ENCODE measurements around the gene PSD2. TPM values are rescaled to one million over a fixed set of nuclear protein-coding genes. Genes with fewer than 3 reads are reported as not detected.

Gene PSD2
- total RNA-seq, 1 experiment from 2014 or later = not detected

DNA sequence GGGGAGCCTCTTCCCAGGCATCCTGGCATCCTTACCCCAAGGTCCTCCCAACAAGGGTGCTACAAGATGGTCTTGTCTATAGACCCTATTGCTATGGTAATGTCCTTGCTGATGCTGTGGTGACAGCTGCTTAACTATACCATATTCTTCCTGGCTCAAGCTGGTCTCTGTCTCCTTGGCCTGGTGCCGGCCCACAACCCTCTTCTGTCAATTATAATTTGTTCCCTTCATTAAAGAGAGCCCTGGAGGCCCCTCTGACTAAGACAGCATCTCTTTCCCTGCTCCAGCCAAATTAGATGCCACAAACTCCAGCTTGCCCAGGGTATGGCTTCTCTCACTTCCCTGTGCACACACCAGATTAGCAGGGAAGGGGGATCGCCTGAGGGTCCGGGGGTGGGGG, 86.7 kb downstream of the PSD2 start:
- ChIA-PET POLR2A (ENCODE audit: unreplicated experiment) (no interaction called here), CTCF (interaction anchor here (0.5 kb wide), 1 partner anchor 38 kb away, joined by 3 read pairs; no protein-coding TSS in a partner anchor)
- no peak for TF ChIP-seq EZH2 (IDR thresholded peaks at IDR 0.05; ENCODE audit: low read length, unreplicated experiment)
- TF ChIP-seq EZH2phosphoT487 (IDR thresholded peaks at IDR 0.05; ENCODE audit: borderline replicate concordance, low read length) = no peak
- TF ChIP-seq, protein P1, sequence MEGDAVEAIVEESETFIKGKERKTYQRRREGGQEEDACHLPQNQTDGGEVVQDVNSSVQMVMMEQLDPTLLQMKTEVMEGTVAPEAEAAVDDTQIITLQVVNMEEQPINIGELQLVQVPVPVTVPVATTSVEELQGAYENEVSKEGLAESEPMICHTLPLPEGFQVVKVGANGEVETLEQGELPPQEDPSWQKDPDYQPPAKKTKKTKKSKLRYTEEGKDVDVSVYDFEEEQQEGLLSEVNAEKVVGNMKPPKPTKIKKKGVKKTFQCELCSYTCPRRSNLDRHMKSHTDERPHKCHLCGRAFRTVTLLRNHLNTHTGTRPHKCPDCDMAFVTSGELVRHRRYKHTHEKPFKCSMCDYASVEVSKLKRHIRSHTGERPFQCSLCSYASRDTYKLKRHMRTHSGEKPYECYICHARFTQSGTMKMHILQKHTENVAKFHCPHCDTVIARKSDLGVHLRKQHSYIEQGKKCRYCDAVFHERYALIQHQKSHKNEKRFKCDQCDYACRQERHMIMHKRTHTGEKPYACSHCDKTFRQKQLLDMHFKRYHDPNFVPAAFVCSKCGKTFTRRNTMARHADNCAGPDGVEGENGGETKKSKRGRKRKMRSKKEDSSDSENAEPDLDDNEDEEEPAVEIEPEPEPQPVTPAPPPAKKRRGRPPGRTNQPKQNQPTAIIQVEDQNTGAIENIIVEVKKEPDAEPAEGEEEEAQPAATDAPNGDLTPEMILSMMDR (conservative IDR thresholded peaks at IDR 0.05; ENCODE audit: low read depth, low read length) = no peak
- Histone ChIP-seq H3K9me3 (ENCODE audit: low read length) (no peaks in the 10 kb centered on the region), H2AFZ (ENCODE audit: low read length) (no peak overlapping the region), H3K9me2 (replicated peaks; ENCODE audit: low read length) (no peaks in the 10 kb centered on the region), H3K9ac (ENCODE audit: low read length) (no peak overlapping the region), H3K27me3 (ENCODE audit: low read length) (no peaks in the 10 kb centered on the region), H4K20me1 (ENCODE audit: low read length) (no peaks in the 10 kb centered on the region), H3K4me1 (ENCODE audit: insufficient read depth, low read length) (peaks cover 15% of the 10 kb centered on the region), H3K27ac (ENCODE audit: low read length) (no peak overlapping the region), H3K36me3 (ENCODE audit: low read depth, low read length) (no peaks in the 10 kb centered on the region), H3F3A (ENCODE audit: low read length, unreplicated experiment) (no peaks in the 10 kb centered on the region), H3K4me2 (ENCODE audit: low read length) (no peak overlapping the region), H3K79me2 (ENCODE audit: low read length) (no peaks in the 10 kb centered on the region), H3K4me3 (ENCODE audit: low read length) (no peak overlapping the region)
- DNase-seq = no peak
- BruUV-seq (replicated peaks) = no TSS peak
- intact Hi-C loops (cut with micrococcal nuclease) = no loop called here
- no peak for ATAC-seq

DNA sequence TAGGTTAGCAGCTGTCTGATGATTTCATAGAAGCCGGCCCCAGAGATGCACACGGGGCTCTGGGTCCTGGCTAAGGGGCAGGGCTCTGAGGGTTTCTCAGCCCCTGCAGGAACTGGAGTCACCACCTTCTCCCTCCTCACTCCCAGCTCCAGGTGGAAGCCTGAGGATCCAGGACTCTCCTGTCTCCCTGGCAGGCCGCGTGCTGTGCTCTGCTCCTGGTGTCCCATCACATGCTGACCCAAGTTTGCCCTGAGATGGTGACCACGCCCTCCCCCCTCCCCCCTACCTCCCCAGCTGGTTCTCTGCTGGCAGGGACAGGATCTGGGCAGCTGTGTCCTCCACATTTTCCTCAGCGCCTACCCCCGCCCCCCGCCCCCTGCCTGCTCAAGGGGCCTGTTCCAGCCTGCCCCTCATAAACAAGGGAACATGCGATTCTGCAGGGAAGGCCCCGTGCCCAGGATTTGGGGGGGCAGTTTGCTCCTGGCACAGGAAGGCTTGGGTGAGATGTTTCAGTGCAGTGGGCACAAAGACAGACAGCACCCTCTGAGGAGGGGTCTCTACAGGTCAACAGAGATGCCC, 87.4 kb downstream of the PSD2 start:
- H3K9ac ChIP-seq (ENCODE audit: low read length) = no peak overlapping the region
- H2AFZ ChIP-seq (ENCODE audit: low read length) = no peak overlapping the region
- ATAC-seq = no peak
- intact Hi-C loops (cut with micrococcal nuclease) = no loop called here
- ChIA-PET CTCF (no interaction called here), POLR2A (ENCODE audit: unreplicated experiment) (no interaction called here)
- no peak overlapping the region for H3K4me2 ChIP-seq (ENCODE audit: low read length)
- no peak overlapping the region for H3K4me3 ChIP-seq (ENCODE audit: low read length)
- H3K4me1 ChIP-seq (ENCODE audit: insufficient read depth, low read length) = peaks cover 7% of the 10 kb centered on the region
- no peaks in the 10 kb centered on the region for H3K9me3 ChIP-seq (ENCODE audit: low read length)
- H3K36me3 ChIP-seq (ENCODE audit: low read depth, low read length) = no peaks in the 10 kb centered on the region
- no peaks in the 10 kb centered on the region for H4K20me1 ChIP-seq (ENCODE audit: low read length)
- no peaks in the 10 kb centered on the region for H3K27me3 ChIP-seq (ENCODE audit: low read length)
- DNase-seq = no peak
- TF ChIP-seq, protein P1 (conservative IDR thresholded peaks at IDR 0.05; ENCODE audit: low read depth, low read length) = no peak
- TF ChIP-seq EZH2 (IDR thresholded peaks at IDR 0.05; ENCODE audit: low read length, unreplicated experiment) (no peak), EZH2phosphoT487 (IDR thresholded peaks at IDR 0.05; ENCODE audit: borderline replicate concordance, low read length) (no peak)
- H3F3A ChIP-seq (ENCODE audit: low read length, unreplicated experiment) = no peaks in the 10 kb centered on the region
- no peaks in the 10 kb centered on the region for H3K9me2 ChIP-seq (replicated peaks; ENCODE audit: low read length)
- no TSS peak for BruUV-seq (replicated peaks)
- no peaks in the 10 kb centered on the region for H3K79me2 ChIP-seq (ENCODE audit: low read length)
- H3K27ac ChIP-seq (ENCODE audit: low read length) = no peak overlapping the region

- Histone ChIP-seq H3K4me1 (ENCODE audit: insufficient read depth, low read length) (no peaks in the 10 kb centered on the region), H3K4me2 (ENCODE audit: low read length) (no peak overlapping the region), H4K20me1 (ENCODE audit: low read length) (no peaks in the 10 kb centered on the region), H2AFZ (ENCODE audit: low read length) (no peak overlapping the region), H3K27ac (ENCODE audit: low read length) (no peak overlapping the region), H3F3A (ENCODE audit: low read length, unreplicated experiment) (no peaks in the 10 kb centered on the region), H3K9me3 (ENCODE audit: low read length) (no peaks in the 10 kb centered on the region), H3K9ac (ENCODE audit: low read length) (no peak overlapping the region), H3K9me2 (replicated peaks; ENCODE audit: low read length) (no peaks in the 10 kb centered on the region), H3K36me3 (ENCODE audit: low read depth, low read length) (no peaks in the 10 kb centered on the region), H3K79me2 (ENCODE audit: low read length) (no peaks in the 10 kb centered on the region), H3K27me3 (ENCODE audit: low read length) (no peaks in the 10 kb centered on the region), H3K4me3 (ENCODE audit: low read length) (no peak overlapping the region)
- intact Hi-C loops (cut with micrococcal nuclease) = no loop called here
- DNase-seq (no peak), ATAC-seq (no peak)
- BruUV-seq (replicated peaks) = no TSS peak
- TF ChIP-seq, protein P1 (conservative IDR thresholded peaks at IDR 0.05; ENCODE audit: low read depth, low read length) = no peak
- no peak for TF ChIP-seq EZH2 (IDR thresholded peaks at IDR 0.05; ENCODE audit: low read length, unreplicated experiment)
- no peak for TF ChIP-seq EZH2phosphoT487 (IDR thresholded peaks at IDR 0.05; ENCODE audit: borderline replicate concordance, low read length)
- CTCF ChIA-PET = no interaction called here
- POLR2A ChIA-PET (ENCODE audit: unreplicated experiment) = interaction anchor here (0.7 kb wide), 1 partner anchor 17 kb away, joined by 6 read pairs; no protein-coding TSS in a partner anchor
Measured at GRCh38 chr5:139884144-139884543, 88.5 kb downstream of the PSD2 start.
